GM12801 (cell line): Measurements from ENCODE around the gene TSEN54.

Experiments
- CTCF ChIP-seq: IDR thresholded peaks from one replicate; pipeline ENCODE4 v1.5.1; 2011; ENCODE audit warnings: control low read depth; ENCODE audit not compliant: insufficient read length; ENCODE audit errors: extremely low read depth

TSEN54 gene

GRCh38 chr17:75517297-75517865, 1.1 kb downstream of the TSEN54 start:
- no peak for TF ChIP-seq CTCF

GRCh38 chr17:75518201-75518600, 1.9 kb downstream of the TSEN54 start:
- TF ChIP-seq CTCF = no peak

GRCh38 chr17:75518983-75519537, 2.7 kb downstream of the TSEN54 start:
- no peak for TF ChIP-seq CTCF

GRCh38 chr17:75521290-75521689, 5.0 kb downstream of the TSEN54 start:
- TF ChIP-seq CTCF = no peak

- no peak for TF ChIP-seq CTCF
These were observed 5.8 kb downstream of the TSEN54 start for GRCh38 chr17:75521951-75522727.

GRCh38 chr17:75523647-75524046, 7.3 kb downstream of the TSEN54 start:
- TF ChIP-seq CTCF = no peak

GRCh38 chr17:75524269-75524969, 8.1 kb downstream of the TSEN54 start:
- TF ChIP-seq CTCF = no peak
